ENCODE results near the gene MYL6. TPM values are rescaled to one million over a fixed set of nuclear protein-coding genes. Genes with fewer than 3 reads are reported as not detected.

Gene MYL6
- total and polyA plus RNA-seq, 9 of the 15 experiments (the other 6 are each of a cell fraction or from before 2014, with no cell fraction given): 557 to 1,664 (median 958) TPM

DNA sequence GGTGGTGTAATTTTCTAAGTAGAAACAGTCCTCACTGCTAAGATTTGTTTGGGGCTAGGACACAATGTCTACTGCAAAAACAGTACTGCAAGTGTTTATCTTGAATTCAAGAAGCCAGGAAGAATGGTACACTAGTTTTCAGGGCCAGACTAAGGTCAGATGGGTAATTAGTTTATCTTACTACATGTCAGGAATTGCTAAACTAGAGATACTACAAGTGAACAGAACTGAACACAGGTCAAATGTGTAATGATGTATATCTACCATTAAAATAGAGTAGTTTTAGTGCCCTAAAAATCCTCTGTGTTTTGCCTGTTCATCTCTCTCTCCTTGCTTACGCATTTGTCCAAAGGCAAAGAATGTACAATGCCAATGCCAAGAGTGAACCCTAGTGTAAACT, 44.1 kb upstream of the MYL6 start:
- no peak overlapping the region for H3K4me2 ChIP-seq (ENCODE audit: insufficient read depth, low read length)
- CTCF ChIA-PET (ENCODE audit: low intra/inter-chr PET ratio): no interaction called here
- POLR2A ChIA-PET: interaction anchor here (2.1 kb wide), 1 partner anchor 10 kb away, joined by 9 read pairs; the partner anchor contains the start of gene PA2G4
- FAIRE-seq (no peak), ATAC-seq (no peak), DNase-seq (ENCODE audit: extremely low read depth in 1 of 4, low spot score in 3 of 4) (no peak)
- H3K27ac ChIP-seq (ENCODE audit: extremely low read depth, low read depth, low read length): no peak overlapping the region
- no peak overlapping the region for H3K9ac ChIP-seq (ENCODE audit: insufficient read depth in 1 of 2, low read depth in 2 of 2, low read length in 2 of 2)
- intact Hi-C loops (cut with micrococcal nuclease) (no loop called here), in situ Hi-C loops (cut with MboI) (no loop called here)
- BruUV-seq (replicated peaks): no TSS peak
- H3K27me3 ChIP-seq (ENCODE audit: control insufficient read depth in 2 of 2, insufficient read depth in 2 of 2, low read length in 2 of 2): no peaks in the 10 kb centered on the region
- 100% methylated on average over 1 of the region's 1 CpG for WGBS (ENCODE audit: insufficient coverage, low coverage, missing lambda C conversion rate)
- no peaks in the 10 kb centered on the region for H4K20me1 ChIP-seq (replicated peaks; ENCODE audit: control insufficient read depth, insufficient read depth, low read length)
- peaks cover 8% of the 10 kb centered on the region for H3K9me3 ChIP-seq (replicated peaks; ENCODE audit: control insufficient read depth, insufficient read depth, low read depth, low read length)
- peaks cover 25% of the 10 kb centered on the region for H3K79me2 ChIP-seq (ENCODE audit: control insufficient read depth, insufficient read depth, low read length)
- no peak overlapping the region for H2AFZ ChIP-seq (ENCODE audit: low read depth, low read length)
- H3K9me1 ChIP-seq (ENCODE audit: control insufficient read depth, insufficient read depth, low read length): no peaks in the 10 kb centered on the region
- no peak overlapping the region for H3K4me3 ChIP-seq
- H3K36me3 ChIP-seq (ENCODE audit: control insufficient read depth, insufficient read depth, low read length): peaks cover 63% of the 10 kb centered on the region
- peaks cover 5 to 10% of the 10 kb centered on the region in 2 experiments for H3K4me1 ChIP-seq (replicated peaks in 1 of 2; ENCODE audit: control insufficient read depth in 2 of 2, insufficient read depth in 2 of 2, low read length in 2 of 2)
- no peak for TF ChIP-seq LEF1 (IDR thresholded peaks at IDR 0.05)
- no peak for TF ChIP-seq ZNF384 (IDR thresholded peaks at IDR 0.05; ENCODE audit: low read depth, low read length)
- TF ChIP-seq DNMT1 (IDR thresholded peaks at IDR 0.05): no peak
- TF ChIP-seq, protein P1, sequence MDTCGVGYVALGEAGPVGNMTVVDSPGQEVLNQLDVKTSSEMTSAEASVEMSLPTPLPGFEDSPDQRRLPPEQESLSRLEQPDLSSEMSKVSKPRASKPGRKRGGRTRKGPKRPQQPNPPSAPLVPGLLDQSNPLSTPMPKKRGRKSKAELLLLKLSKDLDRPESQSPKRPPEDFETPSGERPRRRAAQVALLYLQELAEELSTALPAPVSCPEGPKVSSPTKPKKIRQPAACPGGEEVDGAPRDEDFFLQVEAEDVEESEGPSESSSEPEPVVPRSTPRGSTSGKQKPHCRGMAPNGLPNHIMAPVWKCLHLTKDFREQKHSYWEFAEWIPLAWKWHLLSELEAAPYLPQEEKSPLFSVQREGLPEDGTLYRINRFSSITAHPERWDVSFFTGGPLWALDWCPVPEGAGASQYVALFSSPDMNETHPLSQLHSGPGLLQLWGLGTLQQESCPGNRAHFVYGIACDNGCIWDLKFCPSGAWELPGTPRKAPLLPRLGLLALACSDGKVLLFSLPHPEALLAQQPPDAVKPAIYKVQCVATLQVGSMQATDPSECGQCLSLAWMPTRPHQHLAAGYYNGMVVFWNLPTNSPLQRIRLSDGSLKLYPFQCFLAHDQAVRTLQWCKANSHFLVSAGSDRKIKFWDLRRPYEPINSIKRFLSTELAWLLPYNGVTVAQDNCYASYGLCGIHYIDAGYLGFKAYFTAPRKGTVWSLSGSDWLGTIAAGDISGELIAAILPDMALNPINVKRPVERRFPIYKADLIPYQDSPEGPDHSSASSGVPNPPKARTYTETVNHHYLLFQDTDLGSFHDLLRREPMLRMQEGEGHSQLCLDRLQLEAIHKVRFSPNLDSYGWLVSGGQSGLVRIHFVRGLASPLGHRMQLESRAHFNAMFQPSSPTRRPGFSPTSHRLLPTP (IDR thresholded peaks at IDR 0.05; ENCODE audit: borderline replicate concordance, extremely low read depth, insufficient read length): no peak
- no peak for TF ChIP-seq ZNF561 (CRISPR knock-in tag; conservative IDR thresholded peaks at IDR 0.05)
- TF ChIP-seq, protein P2, sequence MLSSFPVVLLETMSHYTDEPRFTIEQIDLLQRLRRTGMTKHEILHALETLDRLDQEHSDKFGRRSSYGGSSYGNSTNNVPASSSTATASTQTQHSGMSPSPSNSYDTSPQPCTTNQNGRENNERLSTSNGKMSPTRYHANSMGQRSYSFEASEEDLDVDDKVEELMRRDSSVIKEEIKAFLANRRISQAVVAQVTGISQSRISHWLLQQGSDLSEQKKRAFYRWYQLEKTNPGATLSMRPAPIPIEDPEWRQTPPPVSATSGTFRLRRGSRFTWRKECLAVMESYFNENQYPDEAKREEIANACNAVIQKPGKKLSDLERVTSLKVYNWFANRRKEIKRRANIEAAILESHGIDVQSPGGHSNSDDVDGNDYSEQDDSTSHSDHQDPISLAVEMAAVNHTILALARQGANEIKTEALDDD (IDR thresholded peaks at IDR 0.05): peak; percentile 68
- TF ChIP-seq CHD4 (IDR thresholded peaks at IDR 0.05; ENCODE audit: insufficient read depth, insufficient replicate concordance, low read depth, low read length, poor library complexity, severe bottlenecking): no peak
- no peak for TF ChIP-seq HDAC8 (tag; IDR thresholded peaks at IDR 0.05)
- no peak for TF ChIP-seq ZNF224 (CRISPR knock-in tag; IDR thresholded peaks at IDR 0.05)
- peak; percentile 76; the same call in 1 of the 2 replicates for TF ChIP-seq CHCHD3 (CRISPR knock-in tag; IDR thresholded peaks at IDR 0.05)
- no peak for TF ChIP-seq FOXJ3 (CRISPR knock-in tag; IDR thresholded peaks at IDR 0.05)
- no peak for TF ChIP-seq ZC3H8 (IDR thresholded peaks at IDR 0.05)
- no peak for TF ChIP-seq KHSRP (IDR thresholded peaks at IDR 0.05)
- no peak; a peak in 1 of 3 replicates for TF ChIP-seq CBX3 (IDR thresholded peaks at IDR 0.05; ENCODE audit: borderline replicate concordance in 1 of 2, low read length in 2 of 2)
- no peak for TF ChIP-seq ARHGAP35 (IDR thresholded peaks at IDR 0.05; ENCODE audit: partially characterized antibody)
- TF ChIP-seq JUN (IDR thresholded peaks at IDR 0.05; ENCODE audit: borderline replicate concordance, low read depth, low read length): no peak
- no peak for TF ChIP-seq JUN (CRISPR knock-in tag; IDR thresholded peaks at IDR 0.05; ENCODE audit: borderline replicate concordance)
- TF ChIP-seq CBX5 (IDR thresholded peaks at IDR 0.05; ENCODE audit: borderline replicate concordance, low read depth): no peak
- no peak for TF ChIP-seq HNRNPH1 (optimal IDR thresholded peaks at IDR 0.05; ENCODE audit: low read depth, low read length)
- TF ChIP-seq ZNF3 (CRISPR knock-in tag; IDR thresholded peaks at IDR 0.05): no peak
- TF ChIP-seq HBP1 (CRISPR knock-in tag; IDR thresholded peaks at IDR 0.05): no peak
- peak; percentile 50; the same call in 1 of the 2 replicates for TF ChIP-seq POLR2A (conservative IDR thresholded peaks at IDR 0.05)

Data from K562 (cell line).